GM19328 (cell line): ENCODE results near the gene TBX10.
"Not testable (repeated sequence)": the region's sequence is repeated elsewhere in the genome, so short reads cannot be mapped to it uniquely, and the experiment has no call there.

ENCODE experiments used
- ATAC-seq: cut with Tn5 transposase; IDR thresholded peaks from one replicate; pipeline ENCODE4 v1.9.1; 2021; ENCODE audit warnings: mild to moderate bottlenecking, moderate library complexity; ENCODE audit not compliant: unreplicated experiment

The TBX10 gene

GRCh38 chr11:67664696-67665540, 25.4 kb upstream of the TBX10 start:
- no peak for ATAC-seq

- ATAC-seq: no peak
Measured at GRCh38 chr11:67664213-67664585, 24.6 kb upstream of the TBX10 start.

GRCh38 chr11:67663532-67664212, 24.1 kb upstream of the TBX10 start:
- no peak for ATAC-seq

- no peak for ATAC-seq
Measured at GRCh38 chr11:67662835-67663531, 23.4 kb upstream of the TBX10 start.

GRCh38 chr11:67662142-67662834, 22.7 kb upstream of the TBX10 start:
- no peak for ATAC-seq

GRCh38 chr11:67660752-67661151, 21.2 kb upstream of the TBX10 start:
- not testable (repeated sequence) for ATAC-seq

- not testable (repeated sequence) for ATAC-seq
Measured at GRCh38 chr11:67659651-67660165, 20.1 kb upstream of the TBX10 start.

- ATAC-seq: no peak
Measured at GRCh38 chr11:67657300-67657699, 17.7 kb upstream of the TBX10 start.

GRCh38 chr11:67656278-67656922, 16.8 kb upstream of the TBX10 start:
- ATAC-seq: no peak

GRCh38 chr11:67654225-67654624, 14.7 kb upstream of the TBX10 start:
- ATAC-seq: no peak

- ATAC-seq: no peak
Measured at GRCh38 chr11:67652965-67653845, 13.6 kb upstream of the TBX10 start.

- no peak for ATAC-seq
Measured at GRCh38 chr11:67651976-67652781, 12.6 kb upstream of the TBX10 start.

GRCh38 chr11:67649634-67650510, 10.3 kb upstream of the TBX10 start:
- no peak for ATAC-seq

GRCh38 chr11:67648796-67649613, 9.4 kb upstream of the TBX10 start:
- no peak for ATAC-seq

GRCh38 chr11:67648140-67648795, 8.7 kb upstream of the TBX10 start:
- ATAC-seq: peak; percentile 44

GRCh38 chr11:67647471-67647870, 7.9 kb upstream of the TBX10 start:
- ATAC-seq: no peak
